ENCODE data around the gene DAP.

- TF ChIP-seq CTCF (IDR thresholded peaks at IDR 0.05) (no peak), POLR2AphosphoS5 (IDR thresholded peaks at IDR 0.05; ENCODE audit: insufficient read depth in 1 of 2, low read depth in 1 of 2) (no peak), POLR2A (IDR thresholded peaks at IDR 0.05) (no peak)
Measured at GRCh38 chr5:10725636-10726035, 35.4 kb downstream of the DAP start.
